Muscle of arm (tissue), 12 donors: ENCODE data around the gene NAPA. TPM values are rescaled to one million over a fixed set of nuclear protein-coding genes. Genes with fewer than 3 reads are reported as not detected.

ENCODE experiments used
- DNase-seq: peaks from one replicate; pipeline ENCODE4 v3.0.0-alpha.2; 2013
- polyA plus RNA-seq, 12 donors: library from polyadenylated mRNA; unstranded; fragments of 120-200 nt; gene quantifications; one replicate each; pipeline ENCODE4 v1.2.1, GENCODE V29; 2013; ENCODE audit not compliant: insufficient read length in 12 of 12

NAPA gene
- polyA plus RNA-seq, 12 donors: 83.6 to 102 (median 91.9) TPM; not detected in 1

DNA sequence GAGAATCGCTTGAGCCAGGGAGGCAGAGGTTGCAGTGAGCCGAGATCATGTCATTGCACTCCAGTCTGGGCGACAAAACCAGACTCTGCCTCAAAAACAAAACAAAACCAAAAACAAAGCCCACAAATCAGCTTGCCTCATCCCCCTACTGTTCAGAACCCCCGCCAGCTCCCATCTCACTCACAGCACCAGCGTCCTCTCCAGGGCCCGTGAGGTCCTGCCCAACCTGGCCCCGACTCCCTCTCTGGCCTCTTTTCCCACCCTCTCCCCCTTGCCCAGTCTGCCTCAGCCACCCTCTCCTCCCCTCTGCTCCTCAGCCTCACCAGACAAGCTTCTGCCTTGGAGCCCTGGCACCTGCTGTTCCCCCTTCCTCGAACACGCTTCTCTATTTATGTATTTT lies 46.9 kb downstream of the NAPA start:
- DNase-seq: no peak

DNA sequence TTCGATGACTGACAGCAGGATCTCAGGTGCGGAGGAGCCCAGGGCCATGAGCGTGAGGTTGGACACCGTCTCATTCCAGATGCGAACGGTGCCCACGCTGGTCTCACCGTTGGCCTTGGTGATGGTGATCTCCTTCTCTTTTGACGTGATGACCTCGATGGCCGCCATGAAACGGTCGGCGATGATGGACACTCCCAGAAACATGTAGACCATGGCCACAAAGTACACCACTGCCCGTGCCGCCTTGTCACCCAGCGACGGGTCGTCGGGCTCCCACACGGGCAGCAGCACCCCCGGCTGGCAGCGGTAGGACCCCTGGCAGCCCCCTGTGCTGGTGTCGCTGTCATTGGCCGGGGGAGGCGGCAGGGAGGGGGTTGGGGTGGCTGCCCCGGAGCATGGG lies 48.9 kb downstream of the NAPA start:
- DNase-seq: no peak

DNA sequence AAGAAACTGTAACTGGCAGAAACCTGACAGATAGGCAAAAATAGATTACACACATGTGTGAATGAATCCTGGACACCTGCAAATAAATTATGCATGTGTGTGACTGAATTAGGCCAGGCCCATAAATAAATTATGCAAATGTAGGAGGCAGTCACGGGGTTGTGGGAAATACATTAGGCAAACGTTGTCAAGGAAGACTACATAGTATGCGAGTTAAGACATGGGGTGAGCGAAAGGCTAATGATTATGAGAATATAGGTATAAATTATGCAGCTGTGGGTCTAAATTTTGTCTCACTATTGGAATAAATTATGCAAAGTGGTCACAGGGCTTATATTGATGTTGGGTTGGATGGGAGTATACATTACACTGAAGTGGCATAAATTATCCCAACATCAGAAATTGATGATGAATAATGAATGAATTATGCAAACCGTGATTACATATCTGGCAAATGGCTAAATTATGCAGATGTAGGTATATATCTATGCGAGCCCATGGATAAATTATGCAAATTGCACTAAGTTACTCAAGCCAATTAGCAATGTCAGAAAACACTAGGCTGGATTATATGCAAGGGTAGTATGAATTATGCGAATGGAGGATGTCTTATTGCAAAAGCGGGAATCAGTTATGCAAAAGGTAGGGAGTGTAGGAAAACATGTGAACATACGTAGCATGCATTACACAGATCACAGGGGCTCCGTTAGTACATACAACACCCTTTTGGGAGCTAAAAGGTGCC lies 50.0 kb downstream of the NAPA start:
- no peak for DNase-seq

DNA sequence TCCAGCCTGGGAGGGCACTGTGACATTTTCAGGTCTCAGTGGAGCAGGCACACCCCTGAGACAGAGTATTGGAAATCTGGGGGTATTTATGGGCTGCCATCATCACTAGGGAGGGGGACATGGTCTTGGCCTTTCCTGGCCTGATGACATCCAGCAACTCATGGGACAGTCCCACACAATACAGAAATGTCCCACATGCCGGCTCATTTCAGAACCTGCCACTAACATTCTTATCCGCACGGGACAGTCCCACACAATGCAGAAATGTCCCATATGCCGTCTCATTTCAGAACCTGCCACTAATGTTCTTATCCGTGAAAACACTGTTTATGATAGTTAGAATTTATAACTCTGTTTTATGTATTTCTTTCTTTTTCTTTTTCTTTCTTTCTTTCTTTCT lies 53.0 kb downstream of the NAPA start:
- DNase-seq: no peak

DNA sequence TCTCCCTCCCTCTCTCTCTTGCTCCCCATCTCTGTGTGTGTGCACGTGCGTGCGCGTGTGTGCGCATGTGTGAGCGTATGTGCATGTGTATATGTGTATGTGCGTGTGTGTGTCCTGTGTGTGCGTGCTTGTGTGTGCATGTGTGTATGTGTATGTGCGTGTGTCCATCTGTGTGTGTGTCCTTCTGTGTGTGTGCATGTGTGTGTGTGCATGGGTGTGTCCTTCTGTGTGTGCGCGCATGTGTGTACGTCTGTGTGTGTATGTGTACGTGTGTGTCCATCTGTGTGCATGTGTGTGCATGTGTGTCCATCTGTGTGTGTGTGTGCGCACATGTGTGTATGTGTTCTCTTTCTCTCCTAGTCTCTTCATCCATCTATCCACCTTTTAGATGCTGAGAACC lies 55.4 kb downstream of the NAPA start:
- no peak for DNase-seq

DNA sequence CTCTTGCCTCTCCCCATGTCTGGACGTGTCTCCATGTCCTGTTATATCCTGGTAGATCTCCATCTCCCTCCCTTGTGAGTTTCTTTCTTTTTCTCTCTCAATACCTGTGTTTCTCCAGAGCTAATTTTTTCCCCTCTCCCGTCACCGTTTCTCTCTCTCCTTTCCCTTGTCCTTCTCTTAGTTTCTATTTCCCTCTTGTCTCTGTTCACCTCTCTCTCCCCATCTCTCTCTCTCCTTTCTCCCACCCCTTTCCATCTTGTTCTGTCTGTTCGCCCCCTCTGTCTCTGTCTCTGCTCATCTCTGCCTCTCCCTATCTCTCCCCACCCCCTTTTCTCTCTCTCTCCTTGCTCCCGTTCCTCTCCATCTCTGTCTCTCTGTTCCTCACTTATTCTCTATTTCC lies 56.2 kb downstream of the NAPA start:
- DNase-seq: no peak

DNA sequence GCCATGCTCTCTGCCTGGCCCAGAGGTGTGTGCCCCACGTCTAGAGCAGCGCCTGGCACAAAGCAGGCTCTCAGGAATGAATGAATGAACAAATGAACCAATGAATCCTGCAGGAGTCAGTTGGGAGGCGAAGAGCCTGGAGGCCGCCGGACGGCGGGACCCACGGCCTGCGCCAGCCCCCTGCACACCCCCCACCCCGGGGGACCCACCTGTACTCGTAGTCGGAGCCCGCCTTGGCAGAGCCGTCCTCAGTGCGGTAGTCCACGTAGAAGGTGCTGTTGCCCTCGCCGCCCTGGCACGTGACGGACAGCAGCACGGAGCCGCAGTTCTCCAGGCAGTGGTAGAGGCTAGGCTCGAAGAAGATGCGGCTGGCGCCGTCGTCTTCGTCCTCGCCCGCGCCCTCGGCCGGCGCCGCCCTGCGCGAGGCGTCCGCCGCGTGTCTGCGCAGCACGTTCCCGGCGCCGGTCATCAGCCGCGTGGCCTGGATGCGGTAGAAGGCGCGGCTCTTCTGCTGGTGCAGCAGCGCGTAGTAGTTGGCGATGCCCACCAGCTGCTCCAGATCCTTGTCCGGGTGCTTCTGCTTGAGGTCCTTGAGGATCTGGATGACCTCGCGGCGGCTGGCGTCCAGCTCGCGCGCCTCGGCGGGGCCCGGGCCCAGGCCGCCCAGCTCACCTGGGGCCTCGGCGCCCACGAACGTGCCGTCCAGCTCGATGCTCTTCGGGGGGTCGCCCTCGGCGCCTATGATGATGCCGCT lies 58.0 kb downstream of the NAPA start:
- no peak for DNase-seq

DNA sequence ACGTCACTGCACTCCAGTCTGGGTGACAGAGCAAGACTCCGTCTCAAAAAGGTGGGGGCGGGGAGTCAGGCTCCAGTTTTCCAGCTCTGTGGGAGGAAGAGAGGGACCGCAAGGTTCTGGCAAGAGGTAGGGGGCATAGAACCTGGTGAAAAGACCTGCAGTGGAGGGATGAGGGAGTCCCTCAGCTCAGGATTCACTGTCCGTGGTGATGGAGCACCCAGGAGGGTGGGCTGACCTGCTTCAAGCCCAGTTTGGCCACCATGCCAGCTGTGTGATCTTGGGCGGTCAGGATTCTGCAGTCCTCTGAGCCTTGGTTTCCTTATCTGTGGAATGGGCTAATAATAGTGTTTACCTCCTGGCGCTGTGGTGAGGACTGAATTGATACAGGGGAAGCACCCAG lies 64.4 kb downstream of the NAPA start:
- no peak for DNase-seq

DNA sequence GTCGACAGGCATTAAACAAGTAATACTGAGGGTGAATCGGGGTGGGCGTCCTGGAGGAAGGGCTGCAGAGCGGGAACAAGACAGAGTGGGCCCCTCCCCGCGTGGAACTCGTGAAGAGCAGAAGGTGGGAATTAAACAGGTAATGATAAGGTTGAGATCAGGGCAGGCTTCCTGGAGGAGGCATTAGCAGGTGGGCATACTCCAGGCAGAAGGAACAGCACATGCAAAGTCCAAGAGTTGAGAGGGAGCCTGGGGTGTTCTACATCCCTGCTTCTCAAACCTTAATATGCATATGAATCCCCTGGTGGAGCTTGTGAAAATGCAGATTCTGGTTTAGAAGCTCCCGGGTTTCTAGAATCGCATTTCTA lies 66.5 kb downstream of the NAPA start:
- no peak for DNase-seq

DNA sequence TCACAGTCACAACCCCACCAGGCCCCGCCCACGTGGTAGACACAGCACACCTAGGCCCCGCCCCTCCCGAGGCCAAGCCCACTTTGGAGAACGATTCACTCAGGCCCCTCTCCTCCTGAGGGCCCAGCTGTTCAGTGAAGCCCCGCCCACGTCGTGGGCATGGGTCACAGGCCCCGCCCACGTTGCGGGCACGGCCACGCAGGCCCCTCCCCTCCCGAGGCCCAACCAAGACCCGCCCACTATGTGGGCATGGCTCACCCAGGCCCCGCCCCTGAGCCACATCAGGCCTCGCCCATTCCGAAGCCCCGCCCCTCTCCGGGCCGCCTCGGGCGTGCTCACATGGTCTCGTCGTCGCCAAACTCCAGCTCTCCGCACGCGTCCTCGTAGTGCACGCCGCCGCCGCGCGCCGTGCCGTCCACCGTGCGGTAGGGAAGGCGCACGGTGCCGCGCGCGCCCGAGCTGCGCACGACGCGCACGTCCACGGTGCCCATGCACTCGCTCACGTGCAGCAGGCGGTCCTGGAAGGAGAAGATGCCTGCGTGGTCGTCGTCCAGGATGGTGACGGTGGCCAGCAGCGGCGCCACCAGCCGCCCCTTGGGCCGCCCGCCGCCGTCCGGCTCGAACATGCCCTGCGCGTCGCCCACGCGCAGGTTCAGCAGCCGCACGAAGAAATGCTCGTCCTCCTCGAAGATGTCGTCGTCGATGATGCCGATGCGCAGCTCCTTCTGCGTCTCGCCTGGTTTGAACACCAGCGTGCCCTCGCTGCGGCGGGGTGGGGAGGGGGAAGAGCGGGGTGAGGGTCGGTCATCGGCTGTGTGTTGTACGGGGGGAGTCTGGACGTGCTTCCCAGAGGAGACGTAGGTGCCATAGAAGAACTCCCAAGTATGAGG lies 67.1 kb downstream of the NAPA start:
- DNase-seq: no peak

DNA sequence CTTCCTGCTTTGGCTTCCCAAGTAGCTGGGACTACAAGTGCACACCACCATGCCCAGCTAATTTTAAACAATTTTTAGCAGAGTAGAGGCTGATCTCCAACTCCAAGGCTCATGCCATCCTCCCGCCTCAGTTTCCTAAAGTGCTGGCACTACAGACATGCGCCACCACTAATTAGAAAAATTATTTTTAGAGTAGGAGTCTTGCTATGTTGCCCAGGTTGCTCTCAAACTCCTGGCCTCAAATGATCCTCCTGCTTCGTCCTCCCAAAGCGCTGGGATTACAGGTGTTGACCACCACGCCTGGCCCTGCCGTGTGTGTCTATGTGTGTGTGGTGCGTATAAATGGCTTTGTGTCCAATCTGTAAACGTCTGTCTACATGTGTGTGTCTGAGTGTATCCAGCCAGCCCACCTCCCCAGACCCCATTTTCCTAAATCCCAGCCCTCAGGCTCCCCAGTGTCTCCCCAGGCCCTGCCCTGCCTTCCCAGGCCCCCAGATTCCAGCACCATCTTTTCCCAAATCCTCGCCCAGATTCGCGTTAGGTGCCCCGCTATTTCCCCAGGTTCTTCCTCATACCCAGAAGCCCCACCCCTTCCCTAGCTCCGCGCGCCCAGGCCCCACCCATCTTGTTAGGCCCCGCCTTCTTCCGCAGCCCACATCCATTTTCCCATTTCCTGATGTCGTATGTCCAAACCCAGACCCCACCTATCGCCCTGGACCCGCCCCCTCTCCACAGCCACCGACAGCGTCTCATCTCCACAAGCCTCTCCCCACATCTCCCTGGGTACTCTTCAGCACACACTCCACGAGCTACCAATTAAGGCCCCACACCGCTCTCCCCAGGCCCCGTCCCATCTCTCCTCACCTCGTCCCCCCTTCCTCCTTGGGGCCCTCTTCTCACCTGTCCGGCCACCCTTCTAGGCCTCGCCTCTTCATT lies 68.1 kb downstream of the NAPA start:
- DNase-seq: no peak

DNA sequence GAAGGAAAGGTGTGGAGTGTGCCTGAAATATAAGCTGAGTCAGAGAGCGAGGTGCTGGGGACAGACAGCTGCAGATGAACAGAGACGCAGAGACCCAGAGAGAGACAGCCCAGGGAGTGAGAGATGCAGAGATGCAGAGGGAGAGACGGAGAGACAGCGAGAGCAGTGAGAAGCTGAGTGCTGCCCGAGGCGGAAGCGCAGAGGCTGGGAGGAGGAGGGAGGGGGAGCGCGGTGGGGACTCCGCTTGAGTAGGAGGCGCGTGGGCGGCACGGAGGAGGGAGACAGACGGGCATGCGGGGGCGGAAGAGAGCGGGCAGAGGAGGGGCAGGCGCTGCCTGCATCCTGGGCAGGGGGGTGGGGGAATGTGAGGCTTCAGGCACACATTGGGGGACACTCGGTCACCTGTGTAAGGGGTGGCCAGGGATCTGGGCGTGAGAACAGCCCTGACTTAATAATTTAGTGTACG lies 68.9 kb downstream of the NAPA start:
- no peak for DNase-seq

DNA sequence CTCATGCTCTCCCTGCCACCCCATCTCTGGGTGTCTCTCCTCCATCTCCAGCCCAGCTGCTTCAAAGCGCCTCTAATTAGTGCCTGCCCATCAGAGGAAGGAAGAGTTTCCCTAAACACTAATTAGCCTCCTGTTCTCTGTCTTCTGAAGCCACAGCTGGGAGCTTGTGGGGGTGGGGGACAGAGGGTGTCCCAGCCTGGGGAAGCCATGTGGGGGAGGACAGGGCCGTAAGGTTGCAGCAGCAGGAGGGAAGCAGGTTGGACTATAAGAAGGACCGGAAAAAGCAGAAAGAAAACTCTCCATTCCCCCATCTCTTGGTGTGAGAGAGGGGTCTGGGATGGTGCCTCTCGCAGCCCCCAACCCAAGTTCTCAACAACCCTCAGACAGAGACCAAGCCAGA lies 69.3 kb downstream of the NAPA start:
- no peak for DNase-seq

DNA sequence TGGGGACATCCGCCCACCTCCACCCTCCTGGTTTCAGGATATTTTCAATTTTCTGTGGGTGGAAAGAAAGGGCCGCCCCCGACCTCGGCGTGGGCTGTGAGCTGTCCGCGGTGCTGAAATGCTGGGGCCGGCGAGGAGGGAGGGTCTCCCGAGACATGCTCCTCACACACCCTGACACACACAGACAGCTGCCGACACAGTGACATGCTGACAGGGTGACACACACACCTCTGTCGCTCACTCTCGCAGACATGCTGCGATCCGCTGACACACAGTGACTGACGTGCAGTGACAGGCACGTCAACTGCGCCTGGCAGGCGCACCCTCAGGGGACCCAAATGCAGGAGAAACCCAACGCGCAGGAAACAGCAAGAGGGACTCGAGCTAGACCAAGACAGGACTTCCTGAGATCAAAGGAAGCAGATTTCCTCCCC lies 70.5 kb downstream of the NAPA start:
- no peak for DNase-seq

DNA sequence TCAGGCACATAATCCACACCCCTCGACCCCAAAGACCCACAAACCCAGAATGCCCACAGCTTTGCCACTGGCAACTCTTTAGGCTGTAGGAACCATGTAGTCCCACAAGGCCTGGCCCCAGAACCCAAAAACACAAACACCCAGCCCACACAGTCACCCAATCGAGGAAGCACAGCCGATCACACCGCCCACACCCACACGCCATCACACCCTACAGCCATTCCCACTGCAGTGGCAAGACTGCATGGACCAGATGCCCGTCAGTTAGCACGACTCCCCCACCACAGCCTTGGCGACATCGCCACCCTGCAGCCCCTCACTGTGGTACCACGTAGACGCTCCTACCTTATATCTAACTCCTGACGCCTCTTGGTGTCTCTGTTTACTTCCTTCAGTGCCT lies 71.5 kb downstream of the NAPA start:
- no peak for DNase-seq

DNA sequence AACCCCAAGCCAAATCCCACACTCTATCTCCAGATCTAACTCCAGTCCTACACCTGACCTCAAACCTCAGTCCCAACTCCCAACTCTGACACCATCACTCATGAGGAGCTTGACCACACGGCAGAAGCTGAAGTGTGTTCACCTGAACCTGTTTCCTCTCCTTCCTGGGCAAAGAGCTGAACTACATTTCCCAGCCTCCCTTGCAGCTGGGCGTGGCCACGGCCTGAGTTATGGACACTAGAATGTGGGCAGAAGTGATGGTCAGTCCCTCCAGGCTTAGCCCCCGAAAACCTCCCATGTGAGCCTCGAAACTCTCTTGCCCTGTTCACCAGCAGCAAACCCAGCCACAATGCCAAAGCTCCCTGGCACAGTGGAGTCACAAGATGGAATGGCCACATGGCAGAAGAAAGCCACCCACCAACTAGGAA lies 76.1 kb downstream of the NAPA start:
- no peak for DNase-seq

Other genes with a start within 250 kb of the NAPA start
- gene INAFM1, start 240.2 kb downstream of the NAPA start, polyA plus RNA-seq: 10 to 100 TPM in 2 of 12 donors, 1 to 10 TPM in 9, not detected in 1; 6.4 to 12.8 (median 8.0) TPM
- 1 to 10 TPM in 10 of 12 donors, not detected in 2; 1.3 to 4.3 (median 2.0) TPM for gene C5AR1, start 205.2 kb downstream of the NAPA start, polyA plus RNA-seq
- gene C5AR2, start 182.9 kb downstream of the NAPA start, polyA plus RNA-seq: 1 to 10 TPM in 1 of 12 donors, under 1 TPM in 9, not detected in 2; 0.27 to 1.0 (median 0.41) TPM
- 10 to 100 TPM in 4 of 12 donors, 1 to 10 TPM in 7, not detected in 1; 6.9 to 15.5 (median 9.6) TPM for gene DHX34, start 165.7 kb downstream of the NAPA start, polyA plus RNA-seq
- 10 to 100 TPM in 2 of 12 donors, 1 to 10 TPM in 8, not detected in 2; 5.1 to 17.8 (median 7.8) TPM for gene MEIS3, start 95.5 kb downstream of the NAPA start, polyA plus RNA-seq
- gene SLC8A2, start 43.2 kb downstream of the NAPA start, polyA plus RNA-seq: under 1 TPM in 10 of 12 donors, not detected in 2; 0.11 to 0.51 (median 0.37) TPM
- gene KPTN, start 30.8 kb downstream of the NAPA start, polyA plus RNA-seq: 10 to 100 TPM in 1 of 12 donors, 1 to 10 TPM in 10, not detected in 1; 5.9 to 13.1 (median 8.0) TPM
- under 1 TPM in 7 of 12 donors, not detected in 5; 0.05 to 0.17 (median 0.11) TPM for gene ZNF541, start 58.1 kb upstream of the NAPA start, polyA plus RNA-seq
- gene BICRA, start 94.1 kb upstream of the NAPA start, polyA plus RNA-seq: 10 to 100 TPM in 5 of 12 donors, 1 to 10 TPM in 6, not detected in 1; 7.1 to 18.5 (median 9.6) TPM
- gene EHD2, start 198.4 kb upstream of the NAPA start, polyA plus RNA-seq: 100 to 1,000 TPM in 7 of 12 donors, 10 to 100 TPM in 4, not detected in 1; 83.7 to 146 (median 105) TPM
- gene NOP53, start 230.5 kb upstream of the NAPA start, polyA plus RNA-seq: 100 to 1,000 TPM in 11 of 12 donors, not detected in 1; 369 to 542 (median 460) TPM